Measurements from ENCODE around the gene SNRPA. TPM values are rescaled to one million over a fixed set of nuclear protein-coding genes. Genes with fewer than 3 reads are reported as not detected.

Gene SNRPA
- total and polyA plus RNA-seq, 2 of the 8 experiments (the other 6 are each of a cell fraction or from before 2014, with no cell fraction given): 201 to 202 TPM

GRCh38 chr19:40758491-40758890 lies 7.5 kb downstream of the SNRPA start:
- FAIRE-seq (no peak), DNase-seq (ENCODE audit: low read depth in 1 of 2, low spot score in 2 of 2) (no peak)
- no peak overlapping the region for H4K8ac ChIP-seq (ENCODE audit: extremely low read depth, insufficient read depth, low read length)
- WGBS, 2 experiments (ENCODE audit: extremely low coverage in 1 of 2, insufficient coverage in 1 of 2, insufficient read length in 1 of 2, insufficient replicate concordance in 2 of 2, low coverage in 1 of 2, low lambda C conversion rate in 2 of 2, missing lambda C conversion rate in 1 of 2): 94% methylated on average over 3 of the region's 3 CpGs; no CpG with 5 or more reads in 1 of the 2 experiments
- H3K27me3 ChIP-seq (replicated peaks in 1 of 4; ENCODE audit: control insufficient read depth in 3 of 4, extremely low read depth in 1 of 4, insufficient read depth in 3 of 4, low read length in 3 of 4): no peaks in the 10 kb centered on the region
- H2BK5ac ChIP-seq (ENCODE audit: low read depth, low read length): no peak overlapping the region
- no peak overlapping the region for H2BK20ac ChIP-seq (ENCODE audit: low read length)
- H2BK120ac ChIP-seq (replicated peaks; ENCODE audit: low read depth, low read length): no peak overlapping the region
- H3K4me1 ChIP-seq (replicated peaks in 1 of 4; ENCODE audit: control insufficient read depth in 3 of 4, insufficient read depth in 4 of 4, low read length in 3 of 4): no peaks in the 10 kb centered on the region; a peak in 2 of 7 replicates
- no peak overlapping the region for H3K27ac ChIP-seq (ENCODE audit: low read depth, low read length)
- no peak overlapping the region for H3K4me3 ChIP-seq (ENCODE audit: extremely low read depth in 1 of 4, insufficient read depth in 2 of 4, low read depth in 3 of 4, low read length in 4 of 4)
- no peak overlapping the region for H3K23ac ChIP-seq (ENCODE audit: insufficient read length)
- H4K5ac ChIP-seq (ENCODE audit: insufficient read length, low read depth, low read length): no peak overlapping the region
- H3K4ac ChIP-seq (replicated peaks; ENCODE audit: insufficient read length, low read depth, low read length): no peak overlapping the region
- CTCF ChIA-PET (ENCODE audit: partially characterized antibody): interaction anchor here (0.8 to 1.5 kb wide), 2 partner anchors 19 to 48 kb away, joined by 3 to 7 read pairs; partner anchors contain the start of gene RAB4B
- peaks cover 50 to 94% (median 74%) of the 10 kb centered on the region in 4 experiments for H3K36me3 ChIP-seq (ENCODE audit: control insufficient read depth in 2 of 4, insufficient read depth in 4 of 4, low read length in 3 of 4)
- no peaks in the 10 kb centered on the region; the same call in 1 of the 2 replicates for H3K23me2 ChIP-seq (ENCODE audit: low read depth, low read length)
- peaks cover 9% of the 10 kb centered on the region for H3K79me1 ChIP-seq (ENCODE audit: low read depth, low read length)
- POLR2A ChIA-PET (ENCODE audit: partially characterized antibody): interaction anchor here (0.9 to 15.7 kb wide), 5 partner anchors 8 to 43 kb away, joined by 4 to 399 read pairs (median 120); partner anchors contain the start of genes ACTMAP, EGLN2, MIA and RAB4B
- H2AK5ac ChIP-seq (ENCODE audit: low read depth, low read length): no peak overlapping the region
- H3K14ac ChIP-seq (ENCODE audit: insufficient read length): no peak overlapping the region
- H3K79me2 ChIP-seq (ENCODE audit: control insufficient read depth in 1 of 2, insufficient read depth in 2 of 2, low read length in 2 of 2): peaks cover 22 to 50% of the 10 kb centered on the region in 2 experiments
- H2BK15ac ChIP-seq (ENCODE audit: low read length): no peak overlapping the region
- H2AFZ ChIP-seq (ENCODE audit: low read length): no peak overlapping the region
- no peaks in the 10 kb centered on the region for H3K9me3 ChIP-seq (ENCODE audit: insufficient read depth in 2 of 2, low read depth in 1 of 2, low read length in 1 of 2)
- H2BK12ac ChIP-seq (ENCODE audit: low read depth, low read length): no peak overlapping the region
- H4K20me1 ChIP-seq (replicated peaks in 1 of 2; ENCODE audit: control insufficient read depth in 1 of 2, insufficient read depth in 2 of 2, low read length in 2 of 2): peaks cover 28 to 42% of the 10 kb centered on the region in 2 experiments
- H3K18ac ChIP-seq (ENCODE audit: extremely low read depth, low read length): no peak overlapping the region
- H4K91ac ChIP-seq (replicated peaks; ENCODE audit: insufficient read length, low read length): no peak overlapping the region
- H3K56ac ChIP-seq (replicated peaks; ENCODE audit: insufficient read length, low read depth, low read length): no peak overlapping the region
- no peak overlapping the region for H3K9ac ChIP-seq (replicated peaks in 1 of 4; ENCODE audit: extremely low read depth in 1 of 4, low read depth in 3 of 4, low read length in 3 of 4)
- H3K4me2 ChIP-seq (ENCODE audit: insufficient read depth in 1 of 2, low read depth in 2 of 2, low read length in 2 of 2): no peak overlapping the region
- TF ChIP-seq GABPA (IDR thresholded peaks at IDR 0.05; ENCODE audit: borderline replicate concordance, insufficient read depth, low read length): no peak
- TF ChIP-seq RBBP5 (IDR thresholded peaks at IDR 0.05; ENCODE audit: borderline replicate concordance, low read depth, low read length): no peak
- no peak for TF ChIP-seq USF2 (IDR thresholded peaks at IDR 0.05; ENCODE audit: low read length)
- no peak for TF ChIP-seq NANOG (IDR thresholded peaks at IDR 0.05; ENCODE audit: insufficient read depth, low read depth, low read length, poor library complexity, severe bottlenecking)
- TF ChIP-seq BCL11A (IDR thresholded peaks at IDR 0.05; ENCODE audit: low read depth in 2 of 2, low read length in 2 of 2): no peak
- no peak for TF ChIP-seq MAFK (IDR thresholded peaks at IDR 0.05; ENCODE audit: low read depth, low read length)
- no peak for TF ChIP-seq SP4 (IDR thresholded peaks at IDR 0.05; ENCODE audit: low read length)
- no peak for TF ChIP-seq ATF3 (IDR thresholded peaks at IDR 0.05; ENCODE audit: insufficient read depth, low read depth, low read length)
- TF ChIP-seq RXRA (IDR thresholded peaks at IDR 0.05; ENCODE audit: insufficient read depth, low read depth, low read length): no peak
- TF ChIP-seq TAF1 (IDR thresholded peaks at IDR 0.05; ENCODE audit: low read depth, low read length): no peak
- TF ChIP-seq CEBPB (IDR thresholded peaks at IDR 0.05; ENCODE audit: low read depth, low read length): no peak
- TF ChIP-seq SIX5 (IDR thresholded peaks at IDR 0.05; ENCODE audit: low read depth, low read length): no peak

All from H1 (cell line).